NB4 (cell line): ENCODE measurements around the gene DAP.

Source experiments
- POLR2A ChIP-seq: IDR thresholded peaks from 2 replicates; pipeline ENCODE4 v1.6.1; 2011; ENCODE audit warnings: mild to moderate bottlenecking; ENCODE audit not compliant: insufficient read length; ENCODE audit errors: extremely low read depth
- TF ChIP-seq, protein P1 (sequence below): IDR thresholded peaks from one replicate; pipeline ENCODE4 v1.5.1; 2012; ENCODE audit warnings: low read depth, low read length
- TF ChIP-seq, protein P2 (sequence below): IDR thresholded peaks from 2 replicates; pipeline ENCODE4 v1.6.1; 2011; ENCODE audit warnings: low read depth, low read length

DNA sequence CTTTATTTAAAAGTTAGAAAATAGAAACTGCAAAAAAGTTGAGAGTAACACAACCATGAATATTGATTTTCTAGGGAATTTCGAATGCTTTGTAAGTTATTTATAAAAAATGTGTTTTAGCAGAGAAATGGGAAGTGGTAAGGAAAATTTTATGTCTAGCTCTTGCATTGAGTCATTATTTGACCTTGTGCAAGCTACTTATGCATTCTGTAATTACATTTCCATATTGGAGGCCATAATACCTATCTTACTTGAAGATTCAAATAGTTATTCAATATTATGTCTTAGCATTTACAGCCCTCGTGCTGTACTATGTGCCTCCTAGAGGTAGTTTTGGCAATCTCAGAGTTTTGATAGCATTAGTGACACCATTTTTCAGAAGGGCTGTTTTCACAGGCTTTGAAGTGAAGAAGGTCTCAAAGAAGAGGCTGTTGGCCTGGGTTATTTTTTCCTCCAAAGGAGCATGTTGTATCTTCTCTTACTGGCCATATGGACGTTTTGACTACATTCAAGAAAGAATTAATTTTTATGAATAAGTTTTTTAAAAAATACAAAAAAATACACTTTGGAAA is 7.4 kb upstream of the DAP start:
- TF ChIP-seq, protein P1, sequence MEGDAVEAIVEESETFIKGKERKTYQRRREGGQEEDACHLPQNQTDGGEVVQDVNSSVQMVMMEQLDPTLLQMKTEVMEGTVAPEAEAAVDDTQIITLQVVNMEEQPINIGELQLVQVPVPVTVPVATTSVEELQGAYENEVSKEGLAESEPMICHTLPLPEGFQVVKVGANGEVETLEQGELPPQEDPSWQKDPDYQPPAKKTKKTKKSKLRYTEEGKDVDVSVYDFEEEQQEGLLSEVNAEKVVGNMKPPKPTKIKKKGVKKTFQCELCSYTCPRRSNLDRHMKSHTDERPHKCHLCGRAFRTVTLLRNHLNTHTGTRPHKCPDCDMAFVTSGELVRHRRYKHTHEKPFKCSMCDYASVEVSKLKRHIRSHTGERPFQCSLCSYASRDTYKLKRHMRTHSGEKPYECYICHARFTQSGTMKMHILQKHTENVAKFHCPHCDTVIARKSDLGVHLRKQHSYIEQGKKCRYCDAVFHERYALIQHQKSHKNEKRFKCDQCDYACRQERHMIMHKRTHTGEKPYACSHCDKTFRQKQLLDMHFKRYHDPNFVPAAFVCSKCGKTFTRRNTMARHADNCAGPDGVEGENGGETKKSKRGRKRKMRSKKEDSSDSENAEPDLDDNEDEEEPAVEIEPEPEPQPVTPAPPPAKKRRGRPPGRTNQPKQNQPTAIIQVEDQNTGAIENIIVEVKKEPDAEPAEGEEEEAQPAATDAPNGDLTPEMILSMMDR, result no peak
- TF ChIP-seq, protein P2, sequence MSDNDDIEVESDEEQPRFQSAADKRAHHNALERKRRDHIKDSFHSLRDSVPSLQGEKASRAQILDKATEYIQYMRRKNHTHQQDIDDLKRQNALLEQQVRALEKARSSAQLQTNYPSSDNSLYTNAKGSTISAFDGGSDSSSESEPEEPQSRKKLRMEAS, result no peak
- TF ChIP-seq POLR2A, result no peak
